DOHH2 (cell line): ENCODE results near the gene MGLL.

Source experiments
- CTCF ChIP-seq: fragments of 200-600 bp; sonication (generic); IDR thresholded peaks from one replicate; pipeline ENCODE4 v1.5.1; 2014; ENCODE audit warnings: antibody characterized with exemption, mild to moderate bottlenecking, low read depth, low read length; ENCODE audit not compliant: poor library complexity, severe bottlenecking
- EZH2phosphoT487 ChIP-seq: fragments of 200-600 bp; sonication (generic); IDR thresholded peaks from 2 replicates; pipeline ENCODE4 v1.6.1; 2017; ENCODE audit warnings: borderline replicate concordance, mild to moderate bottlenecking, antibody characterized with exemption, low read length, moderate library complexity, mixed read lengths

DNA sequence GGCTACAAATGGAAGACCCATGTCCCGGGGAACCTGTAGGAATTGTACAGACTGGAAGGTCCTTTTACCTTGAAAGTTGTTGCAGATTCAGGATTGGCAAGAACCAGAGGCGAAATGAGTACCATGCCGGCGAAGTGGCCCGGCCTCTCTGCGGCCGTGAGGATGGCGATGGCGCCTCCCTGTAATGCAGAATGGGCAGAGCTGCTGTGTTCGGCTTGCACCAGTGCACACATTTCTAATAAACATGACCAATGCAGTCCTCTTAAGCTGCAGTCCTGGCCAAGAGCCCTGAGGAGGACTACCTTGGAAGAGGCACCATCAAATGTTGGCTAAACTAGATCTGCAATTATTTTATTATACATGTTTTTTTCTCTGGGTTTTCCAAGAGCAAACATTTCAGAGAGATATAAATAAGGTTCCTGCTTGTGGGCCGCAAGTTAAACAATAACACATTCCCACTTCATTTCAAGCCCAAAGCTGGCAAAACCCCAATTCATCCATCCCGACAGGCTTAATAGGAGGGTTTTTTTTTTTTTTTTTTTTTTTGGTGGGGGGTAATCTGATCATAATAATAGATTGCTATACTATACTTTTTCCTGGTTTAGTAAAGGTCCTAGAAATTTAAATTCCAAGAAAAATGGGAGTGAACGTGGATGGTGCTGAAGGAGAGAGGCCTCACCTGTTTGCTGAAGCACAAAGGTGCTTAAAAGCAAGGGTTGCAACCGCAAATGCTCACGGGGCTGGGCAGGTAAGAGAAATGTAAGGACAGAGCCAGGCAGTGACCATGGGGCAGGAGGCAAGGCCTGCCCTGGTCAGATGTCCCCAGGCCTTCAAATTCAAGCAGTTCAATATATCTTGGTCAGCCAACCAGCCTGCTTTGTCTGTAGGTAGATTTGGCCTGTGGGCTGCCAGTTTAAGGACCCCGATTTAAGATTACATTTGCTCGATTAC, 101.1 kb downstream of the MGLL start:
- TF ChIP-seq CTCF, result no peak
- no peak for TF ChIP-seq EZH2phosphoT487
